NCI-H774 (cell line): ENCODE measurements around the gene SFRP4.

Experiments
- DNase-seq: peaks from one replicate; lab custom pipeline; 2025; lab: John Stamatoyannopoulos, UW

The SFRP4 gene

DNA sequence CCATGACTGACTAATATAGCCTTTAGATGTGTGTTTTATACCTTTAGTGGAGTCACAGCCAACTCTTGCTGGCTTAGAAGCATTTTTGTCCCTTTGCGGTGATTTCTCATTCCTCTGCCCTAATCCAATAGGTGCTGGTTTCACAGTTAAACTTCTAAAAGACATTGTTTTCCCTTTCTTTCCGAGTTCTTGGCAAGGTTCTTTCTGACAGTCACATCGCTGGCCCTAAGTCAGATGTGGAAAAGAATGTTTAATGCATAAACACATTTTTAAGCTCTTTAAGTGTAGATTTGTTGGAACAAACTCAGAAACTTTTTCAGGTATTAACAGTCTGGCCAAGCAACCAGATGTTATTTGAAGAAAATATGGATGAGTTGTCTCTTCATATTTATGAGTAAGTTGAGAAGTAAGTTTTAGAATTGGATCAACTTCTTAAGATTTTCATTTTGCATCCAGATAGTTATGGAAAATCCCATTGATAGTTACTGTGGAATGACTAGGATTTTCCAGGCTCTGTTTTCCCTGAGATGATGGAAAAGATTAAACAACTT, 7.9 kb upstream of the SFRP4 start:
- no peak for DNase-seq

DNA sequence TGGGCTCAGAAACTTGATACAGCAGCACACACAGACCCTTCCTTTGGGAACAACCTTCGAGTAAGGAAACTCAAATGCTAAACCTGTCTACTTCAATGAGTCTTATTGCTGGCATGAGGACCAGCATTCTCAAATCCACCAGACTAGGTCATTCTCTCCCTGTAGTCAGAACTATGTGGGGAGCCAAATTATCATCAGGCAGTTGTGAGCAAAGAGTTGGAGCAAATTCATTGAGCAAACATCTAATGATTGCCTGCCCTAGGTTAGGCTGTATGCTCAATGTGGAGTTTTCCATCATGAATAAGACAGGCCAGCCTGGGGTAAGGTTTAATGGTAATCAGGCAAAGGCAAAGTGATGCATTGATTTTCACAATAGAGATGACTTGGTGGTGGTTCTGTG, 7.4 kb upstream of the SFRP4 start:
- DNase-seq, result no peak

DNA sequence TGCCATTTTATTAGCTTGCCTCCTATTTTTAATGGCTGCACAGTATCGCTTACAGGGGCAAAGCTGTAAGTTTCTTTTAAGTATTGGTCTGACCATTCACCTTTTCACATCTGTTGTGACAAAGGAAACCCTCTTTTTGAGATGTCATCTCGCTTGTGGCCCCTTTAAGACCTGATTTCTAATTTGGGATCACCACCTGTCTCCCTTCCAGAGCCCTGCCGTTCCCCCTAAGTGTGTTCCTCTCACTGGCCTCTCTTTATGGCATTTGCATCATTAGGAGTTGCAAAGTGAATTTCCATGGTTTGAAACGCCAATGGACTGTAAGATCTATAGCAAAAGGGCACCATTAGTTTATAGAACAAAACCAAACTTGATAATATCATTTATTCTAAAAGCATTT, 5.3 kb upstream of the SFRP4 start:
- DNase-seq, result no peak

DNA sequence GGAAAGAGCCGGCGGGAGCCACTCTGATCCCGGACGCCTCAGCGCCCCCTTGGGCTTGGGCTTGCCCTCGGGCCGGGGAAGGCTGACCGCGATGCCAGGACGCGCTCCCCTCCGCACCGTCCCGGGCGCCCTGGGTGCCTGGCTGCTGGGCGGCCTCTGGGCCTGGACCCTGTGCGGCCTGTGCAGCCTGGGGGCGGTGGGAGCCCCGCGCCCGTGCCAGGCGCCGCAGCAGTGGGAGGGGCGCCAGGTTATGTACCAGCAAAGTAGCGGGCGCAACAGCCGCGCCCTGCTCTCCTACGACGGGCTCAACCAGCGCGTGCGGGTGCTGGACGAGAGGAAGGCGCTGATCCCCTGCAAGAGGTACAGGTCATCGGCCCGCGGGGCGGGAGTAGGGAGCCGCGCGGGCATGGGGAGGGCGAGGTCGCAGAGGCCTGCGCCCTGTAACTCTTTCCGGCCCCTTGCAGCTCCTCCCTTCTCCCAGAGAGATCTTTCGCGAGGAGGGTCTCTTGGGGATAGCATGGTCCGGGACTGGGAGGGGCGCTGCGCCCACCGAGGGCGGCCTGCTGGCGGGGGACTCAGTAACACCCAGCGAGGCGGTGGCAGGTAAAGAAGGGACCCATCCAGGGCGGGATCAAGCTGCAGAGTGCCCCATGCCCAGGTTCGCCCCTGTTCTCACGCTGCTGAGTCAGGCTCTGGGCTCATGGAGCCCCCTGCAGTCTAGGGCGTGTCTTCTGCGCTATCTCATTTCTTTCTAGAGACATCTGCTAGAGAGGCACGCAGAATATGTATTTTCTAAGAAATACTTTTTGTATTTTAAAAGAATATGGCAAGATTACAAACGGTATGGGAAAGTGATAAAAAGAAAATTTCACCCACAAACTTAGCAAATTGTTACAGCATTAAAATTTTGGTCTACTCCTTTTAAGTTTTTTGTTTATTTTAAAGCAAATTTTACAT, 4.5 kb upstream of the SFRP4 start:
- peak; percentile 38 for DNase-seq

DNA sequence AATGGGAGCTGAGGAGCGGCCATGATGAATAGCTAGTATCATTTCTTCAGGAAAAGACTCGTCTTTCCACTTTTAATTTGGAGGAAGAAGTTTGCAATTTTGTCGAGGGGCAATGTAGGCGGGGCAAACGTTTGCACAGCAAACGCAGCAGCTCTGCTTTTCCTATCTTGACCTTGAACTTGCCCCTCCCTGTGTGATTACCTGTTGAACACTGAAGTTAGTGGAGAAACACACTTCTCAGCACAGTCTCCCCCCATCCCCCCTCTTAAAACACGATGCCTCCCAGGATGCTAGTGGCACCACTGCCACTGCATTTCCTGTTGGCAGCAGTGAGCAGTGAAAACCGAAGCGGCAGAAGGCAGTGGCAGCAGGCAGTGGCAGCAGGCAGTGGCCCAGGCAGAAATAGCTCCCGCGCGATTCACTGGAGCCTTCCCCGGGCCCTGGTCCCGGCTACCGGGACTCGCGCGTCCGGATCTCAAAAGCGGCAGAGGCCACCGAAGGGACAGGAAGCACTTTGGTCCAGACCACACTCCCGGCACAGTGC, 3.8 kb upstream of the SFRP4 start, which contains the start of gene EPDR1:
TSS of gene EPDR1 (plus strand) at position 336 of the 544 bp plus-strand sequence. CDS start 300 bp downstream, outside the sequence.
- peak; percentile 47 for DNase-seq

DNA sequence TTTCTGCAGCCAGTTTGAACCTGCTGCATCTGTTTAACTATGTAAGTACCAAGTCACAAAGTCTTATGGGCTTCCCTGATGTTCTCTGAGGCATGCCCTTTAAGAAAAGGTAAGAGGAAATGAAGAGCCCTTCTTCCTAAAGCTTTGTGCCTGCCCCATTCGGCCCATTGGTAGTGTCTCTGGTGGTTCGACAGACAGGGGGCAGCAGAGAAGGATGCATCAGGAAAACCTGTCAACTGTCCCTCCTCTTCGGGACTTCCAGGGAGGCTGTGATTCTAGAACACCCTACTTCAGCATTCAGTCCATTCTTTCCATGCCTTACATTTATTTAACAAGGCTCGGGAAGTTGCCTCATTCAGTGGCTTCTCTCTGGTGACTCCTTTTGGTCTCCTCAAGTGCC, 1.9 kb upstream of the SFRP4 start:
- no peak for DNase-seq

DNA sequence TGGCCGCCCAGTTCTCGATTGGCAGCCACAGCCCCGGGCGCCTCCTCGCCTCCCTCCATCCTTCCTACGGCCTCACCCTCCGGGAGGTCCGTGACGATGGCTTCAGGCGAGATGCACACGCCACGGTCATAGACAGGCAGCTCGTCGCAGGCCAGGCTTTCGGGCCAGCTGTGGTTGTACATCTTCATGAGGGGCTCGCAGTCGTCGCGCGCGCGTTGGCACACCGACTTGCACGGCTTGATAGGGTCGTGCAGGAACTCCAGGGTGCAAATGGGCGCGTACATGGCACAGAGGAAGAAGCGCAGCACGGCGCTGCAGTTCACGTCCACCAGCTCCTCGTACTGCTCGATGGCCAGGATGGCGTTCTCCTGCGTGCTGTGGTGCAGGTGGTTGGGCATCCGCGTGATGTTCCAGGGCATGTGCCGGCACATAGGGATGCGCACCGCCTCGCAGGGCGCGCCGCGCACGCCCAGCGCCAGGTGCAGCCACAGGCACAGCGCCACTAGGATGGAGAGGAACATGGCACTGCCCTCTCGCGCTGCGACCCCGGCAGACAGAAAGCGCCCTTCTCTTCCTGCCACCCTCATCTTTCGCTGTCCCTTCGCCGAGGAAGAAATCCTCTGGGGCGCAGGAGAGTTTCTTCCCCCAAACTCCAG, 472 bp downstream of the SFRP4 start:
- DNase-seq, result no peak

DNA sequence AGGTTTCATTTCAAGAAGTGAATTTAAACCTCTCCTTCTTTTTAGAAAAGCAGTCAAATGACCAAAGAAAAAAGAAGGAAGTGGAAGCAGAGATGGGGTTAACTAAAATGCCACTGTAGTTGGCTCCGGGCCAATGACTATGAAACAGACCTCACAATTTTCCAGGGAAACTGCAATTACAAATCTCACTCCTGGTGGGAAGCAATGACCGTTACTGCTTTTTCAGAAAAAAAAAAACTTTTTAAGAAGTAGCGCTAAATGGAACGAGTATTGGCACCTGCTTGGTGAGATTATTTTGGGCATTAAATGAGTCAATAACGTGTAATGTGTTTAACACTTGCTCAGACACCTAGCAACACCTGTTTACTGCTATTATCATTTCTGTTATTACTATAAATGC, 1.2 kb downstream of the SFRP4 start:
- no peak for DNase-seq

DNA sequence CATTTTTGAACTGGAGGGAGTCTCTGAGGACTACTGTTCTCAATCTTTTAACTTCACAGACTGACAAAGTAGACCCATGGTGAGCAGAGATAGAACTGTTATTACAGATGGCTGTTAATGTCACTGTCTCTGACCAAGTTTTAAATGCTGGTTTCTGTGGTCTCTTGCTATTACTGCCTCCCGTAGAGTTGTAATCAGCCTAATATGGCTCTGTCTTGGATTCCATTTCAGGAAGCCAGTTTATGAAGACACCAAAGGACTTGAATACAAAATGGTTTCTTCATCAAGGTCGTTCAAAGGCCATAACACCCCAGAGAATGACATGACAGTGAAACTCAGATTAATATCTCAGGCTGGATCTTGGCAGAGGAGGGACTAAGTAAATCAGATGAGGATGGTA, 3.9 kb downstream of the SFRP4 start:
- DNase-seq, result no peak

DNA sequence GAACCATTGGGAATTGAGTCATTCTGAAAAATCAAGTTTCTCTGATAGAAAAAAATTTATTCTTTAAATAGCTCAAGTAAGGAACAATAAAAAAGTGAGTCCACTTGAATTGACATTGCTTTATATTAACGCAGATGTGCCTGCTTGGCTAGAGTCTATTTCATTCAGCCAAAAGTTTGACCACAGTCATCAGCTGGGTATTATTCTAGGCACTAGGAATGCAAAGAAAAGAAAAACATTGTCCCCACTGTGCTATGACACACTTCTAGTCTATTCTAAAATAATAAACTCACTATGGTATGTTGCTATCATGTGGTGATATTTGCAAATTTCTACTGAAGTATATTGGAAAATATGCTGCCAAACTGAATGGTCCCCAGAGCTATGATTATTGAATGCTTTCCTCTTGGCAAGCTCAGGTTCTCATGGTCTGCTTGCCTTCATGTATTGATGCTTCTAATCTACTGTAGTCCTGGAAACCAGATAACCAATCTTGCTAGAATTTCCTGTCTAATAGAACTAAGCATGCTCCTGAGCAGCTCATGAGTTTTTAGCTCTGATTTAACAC, 8.3 kb downstream of the SFRP4 start:
- no peak for DNase-seq

DNA sequence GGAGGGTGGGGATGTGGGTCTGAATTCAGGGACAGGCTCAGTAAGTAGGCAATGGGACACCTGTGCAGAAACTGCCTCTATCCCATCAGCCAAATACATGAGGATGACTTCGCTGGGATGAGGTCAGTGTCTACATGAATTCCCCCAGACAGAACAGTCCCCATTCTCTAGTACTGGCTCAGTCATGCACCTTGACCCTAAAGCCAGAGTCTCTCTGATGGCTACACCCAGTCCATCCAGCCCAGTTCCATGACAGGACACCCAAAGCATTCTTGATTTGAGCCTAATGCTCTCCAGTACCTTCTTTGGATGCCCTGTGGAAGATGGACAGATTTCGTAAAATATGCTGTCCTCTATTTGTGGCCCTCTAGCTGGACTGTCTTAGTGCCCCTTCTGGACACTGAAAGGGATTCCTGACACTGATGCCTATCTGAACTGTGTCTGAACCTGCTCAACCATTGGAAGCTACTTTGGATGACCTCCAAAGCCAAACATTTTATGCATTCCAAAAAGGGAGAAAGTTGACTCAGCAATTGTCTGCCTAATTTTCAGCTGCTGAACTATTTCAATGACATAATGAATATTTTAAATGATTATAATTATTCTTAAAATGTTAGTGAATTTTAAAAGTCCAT, 14.6 kb downstream of the SFRP4 start:
- no peak for DNase-seq

DNA sequence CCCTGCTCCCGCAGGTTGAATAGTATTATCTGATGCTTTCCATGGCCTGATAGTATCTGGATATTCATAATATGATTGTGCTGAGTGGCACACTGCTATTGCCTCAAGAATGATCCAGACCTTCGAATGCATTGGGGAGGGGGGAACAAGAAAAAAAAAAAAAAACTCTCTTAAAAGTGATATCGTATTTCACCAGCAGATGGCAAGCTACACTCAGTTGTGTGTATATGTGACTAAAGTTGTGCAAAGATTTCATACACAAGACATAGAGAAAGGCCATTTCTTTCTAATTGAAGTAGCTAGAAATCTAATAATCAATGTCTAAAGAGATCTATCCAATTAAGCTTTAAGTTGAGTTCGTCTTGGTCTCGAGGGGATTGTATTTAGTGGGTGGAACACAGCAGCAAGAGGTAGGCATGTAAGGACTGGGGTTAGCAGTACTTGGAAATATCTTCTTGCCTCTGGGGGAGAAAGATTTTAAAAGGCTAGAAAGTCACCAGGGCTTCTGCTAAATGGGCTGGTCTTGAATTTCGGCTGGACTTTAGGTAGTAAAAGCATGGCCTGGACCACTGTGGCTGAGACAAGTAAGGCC, 15.3 kb downstream of the SFRP4 start:
- DNase-seq, result no peak

DNA sequence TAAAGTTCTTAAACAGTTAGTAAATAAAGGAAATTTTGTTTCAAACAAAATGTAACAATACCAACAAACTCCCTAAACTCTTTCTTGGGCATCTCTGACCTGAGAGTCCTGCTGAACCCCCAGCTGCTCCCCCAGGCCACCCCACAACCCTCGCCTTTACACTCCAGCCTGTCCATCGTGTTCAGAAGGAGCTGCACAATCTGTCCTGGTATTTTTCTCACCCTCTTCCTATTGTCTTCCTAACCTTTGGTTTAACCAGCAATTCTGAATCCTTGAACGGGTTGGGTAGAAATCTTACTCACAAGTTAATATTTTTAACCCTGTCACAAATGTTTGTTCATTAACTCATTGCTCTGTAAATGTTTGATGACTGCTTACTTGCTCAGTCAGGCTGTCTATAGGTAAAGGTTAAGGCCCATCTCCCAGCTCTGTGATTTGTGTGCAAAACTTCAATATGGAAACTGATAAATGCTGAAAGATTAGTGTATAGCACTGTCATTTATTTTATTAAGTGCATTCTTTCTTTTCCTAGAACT, 16.8 kb downstream of the SFRP4 start:
- DNase-seq, result no peak

DNA sequence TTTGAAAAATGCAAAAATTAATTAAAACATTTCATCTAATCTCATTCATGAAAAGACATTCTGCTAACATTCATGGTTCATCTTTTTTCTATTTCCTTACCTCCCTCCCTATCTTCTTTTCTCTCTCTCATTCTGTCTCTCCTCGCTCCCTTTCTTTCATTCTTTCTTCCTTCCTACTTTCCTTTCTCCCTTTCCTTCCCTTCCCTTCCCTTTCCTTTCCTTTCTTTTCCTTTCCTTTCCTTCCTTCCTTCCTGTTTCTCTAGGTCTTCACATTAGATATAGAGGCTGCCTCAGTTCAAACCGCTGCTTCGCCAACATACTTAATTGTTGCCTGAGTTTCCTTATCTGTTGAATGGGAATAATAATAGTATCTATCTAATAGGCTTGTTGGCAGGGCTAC, 21.9 kb downstream of the SFRP4 start:
- DNase-seq, result no peak

DNA sequence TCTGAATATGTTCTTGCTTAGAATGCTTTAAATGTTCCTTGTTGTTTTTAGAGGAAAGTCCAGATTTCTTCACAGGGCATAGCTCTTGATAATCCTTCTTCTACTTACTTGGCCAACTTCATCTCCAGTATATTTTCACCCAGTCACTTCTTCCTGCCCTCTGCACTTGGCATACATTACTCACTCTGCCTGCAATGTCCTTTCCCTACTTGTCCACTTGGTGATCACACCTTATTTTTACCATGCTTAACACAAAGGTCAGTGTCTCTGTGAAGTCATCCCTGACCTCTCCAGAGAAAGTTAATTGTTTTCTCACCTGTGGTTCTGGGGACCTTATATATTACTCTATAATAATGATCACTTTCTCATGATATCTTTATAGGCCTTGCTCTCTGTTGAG, 23.3 kb downstream of the SFRP4 start:
- no peak for DNase-seq

DNA sequence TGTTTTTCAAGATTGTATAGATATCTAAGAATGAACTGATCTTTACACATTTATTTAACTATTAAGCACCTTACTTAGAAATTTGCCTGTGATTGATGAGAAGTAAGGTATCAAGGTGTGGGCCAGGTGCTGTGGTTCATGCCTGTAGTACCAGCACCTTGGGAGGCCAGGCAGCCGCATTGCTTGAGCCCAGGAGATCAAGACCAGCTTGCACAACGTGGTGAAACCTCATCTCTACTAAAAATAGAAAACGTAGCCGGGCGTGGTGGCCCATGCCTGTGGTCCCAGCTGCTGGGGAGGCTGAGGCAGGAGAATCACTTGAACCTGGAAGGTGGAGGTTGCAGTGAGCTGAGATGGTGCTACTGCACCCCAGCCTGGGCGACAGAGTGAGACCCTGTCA, 34.5 kb downstream of the SFRP4 start:
- DNase-seq, result no peak
